Tibial nerve (tissue), 4 donors: ENCODE results near the gene EFCAB6.

ENCODE experiments used
- EP300 ChIP-seq, 2 donors: sonication (generic); formaldehyde crosslinking; IDR thresholded peaks; one replicate each; pipeline ENCODE4 v1.6.1; 2017; ENCODE audit warnings: antibody characterized with exemption in 2 of 2, mild to moderate bottlenecking in 1 of 2
- POLR2A ChIP-seq, 2 donors: fragments of 450-650 bp; IDR thresholded peaks; one replicate each; pipeline ENCODE4 v1.6.1; 2017; ENCODE audit warnings: antibody characterized with exemption in 2 of 2, mild to moderate bottlenecking in 2 of 2, moderate library complexity in 2 of 2
- TF ChIP-seq, protein P1 (sequence below), 5 experiments: fragments of 200-600 bp in 3 of 5; fragments of 450-650 bp in 2 of 5; sonication (generic) in 3 of 5; IDR thresholded peaks; one replicate each; pipeline ENCODE4 v1.5.1; 2016 to 2019; ENCODE audit warnings: antibody characterized with exemption in 5 of 5, mild to moderate bottlenecking in 3 of 5, moderate library complexity in 2 of 5

DNA sequence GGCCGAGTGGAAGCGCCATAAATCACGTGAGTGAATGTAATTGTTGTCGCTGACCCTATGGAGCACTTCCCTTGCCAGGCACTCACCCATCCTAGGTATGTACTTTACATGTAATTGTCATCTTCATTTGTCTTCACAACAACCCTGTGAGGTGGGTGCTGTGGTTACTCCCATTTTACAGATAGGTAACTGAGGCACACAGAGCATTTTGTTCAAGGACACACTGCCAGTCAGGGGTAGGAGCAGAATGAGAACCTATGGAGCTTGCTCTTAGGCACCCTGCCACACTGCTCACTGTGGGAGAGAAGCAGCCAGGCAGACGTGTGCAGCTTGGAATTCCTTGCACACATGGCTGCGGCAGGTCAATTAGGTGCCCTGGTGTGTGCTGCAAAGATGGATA is 785 bp upstream of the EFCAB6 start:
- TF ChIP-seq POLR2A (IDR thresholded peaks at IDR 0.05) (no peak), EP300 (IDR thresholded peaks at IDR 0.05) (no peak)
- TF ChIP-seq, protein P1, sequence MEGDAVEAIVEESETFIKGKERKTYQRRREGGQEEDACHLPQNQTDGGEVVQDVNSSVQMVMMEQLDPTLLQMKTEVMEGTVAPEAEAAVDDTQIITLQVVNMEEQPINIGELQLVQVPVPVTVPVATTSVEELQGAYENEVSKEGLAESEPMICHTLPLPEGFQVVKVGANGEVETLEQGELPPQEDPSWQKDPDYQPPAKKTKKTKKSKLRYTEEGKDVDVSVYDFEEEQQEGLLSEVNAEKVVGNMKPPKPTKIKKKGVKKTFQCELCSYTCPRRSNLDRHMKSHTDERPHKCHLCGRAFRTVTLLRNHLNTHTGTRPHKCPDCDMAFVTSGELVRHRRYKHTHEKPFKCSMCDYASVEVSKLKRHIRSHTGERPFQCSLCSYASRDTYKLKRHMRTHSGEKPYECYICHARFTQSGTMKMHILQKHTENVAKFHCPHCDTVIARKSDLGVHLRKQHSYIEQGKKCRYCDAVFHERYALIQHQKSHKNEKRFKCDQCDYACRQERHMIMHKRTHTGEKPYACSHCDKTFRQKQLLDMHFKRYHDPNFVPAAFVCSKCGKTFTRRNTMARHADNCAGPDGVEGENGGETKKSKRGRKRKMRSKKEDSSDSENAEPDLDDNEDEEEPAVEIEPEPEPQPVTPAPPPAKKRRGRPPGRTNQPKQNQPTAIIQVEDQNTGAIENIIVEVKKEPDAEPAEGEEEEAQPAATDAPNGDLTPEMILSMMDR (IDR thresholded peaks at IDR 0.05): no peak
